ENCODE measurements around the gene ADARB2. TPM values are rescaled to one million over a fixed set of nuclear protein-coding genes. Genes with fewer than 3 reads are reported as not detected.

Gene ADARB2
- total and polyA plus RNA-seq, 4 donors, result 0.55 to 0.70 (median 0.59) TPM; not detected in 1

DNA sequence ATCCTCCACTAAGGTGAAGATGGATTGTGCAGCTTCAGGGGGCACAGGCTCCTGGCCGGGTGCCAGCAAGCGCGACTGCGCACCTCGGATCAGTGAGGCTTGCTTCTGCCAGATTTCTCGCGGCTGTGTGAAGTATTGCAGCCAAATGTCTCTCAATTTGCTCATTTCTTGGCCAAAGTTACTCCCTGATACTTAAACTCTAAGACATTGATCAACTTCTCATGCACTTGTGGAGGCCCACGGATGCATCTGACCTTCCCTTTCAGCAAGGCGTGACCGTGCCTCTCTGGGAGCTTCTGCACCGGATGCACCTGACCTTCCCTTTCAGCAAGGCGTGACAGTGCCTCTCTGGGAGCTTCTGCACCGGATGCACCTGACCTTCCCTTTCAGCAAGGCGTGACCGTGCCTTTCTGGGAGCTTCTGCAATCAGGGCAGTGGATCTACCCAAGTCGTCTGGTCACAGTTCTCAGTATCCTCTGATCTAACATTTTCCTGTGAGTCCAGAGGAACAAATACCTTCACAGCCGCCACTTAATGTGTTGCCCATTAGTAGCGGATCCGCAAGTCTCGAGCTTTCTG, 248.3 kb downstream of the ADARB2 start:
- Histone ChIP-seq H3K9me3 (ENCODE audit: control insufficient read depth in 4 of 4, low read length in 3 of 4) (no peaks in the 10 kb centered on the region), H3K27ac (ENCODE audit: low read depth in 1 of 2, low read length in 2 of 2) (no peak overlapping the region), H3K4me1 (ENCODE audit: control insufficient read depth in 4 of 4, insufficient read depth in 4 of 4, low read length in 3 of 4) (no peaks in the 10 kb centered on the region), H3K9ac (ENCODE audit: low read depth in 1 of 2, low read length in 2 of 2) (no peak overlapping the region), H3K27me3 (ENCODE audit: control insufficient read depth in 4 of 4, insufficient read depth in 4 of 4, low read length in 3 of 4) (peaks cover 0 to 9% (median 0%) of the 10 kb centered on the region in 4 donors), H3K4me3 (ENCODE audit: low read depth in 1 of 3, low read length in 3 of 3) (no peak overlapping the region), H3K36me3 (ENCODE audit: control insufficient read depth in 4 of 4, insufficient read depth in 3 of 4, low read depth in 1 of 4, low read length in 3 of 4) (no peaks in the 10 kb centered on the region)
- DNase-seq (ENCODE audit: low spot score), result no peak
- TF ChIP-seq JUND (IDR thresholded peaks at IDR 0.05) (no peak), TAF1 (conservative IDR thresholded peaks at IDR 0.05) (no peak), HNF4G (IDR thresholded peaks at IDR 0.05) (no peak)
- TF ChIP-seq, protein P1, sequence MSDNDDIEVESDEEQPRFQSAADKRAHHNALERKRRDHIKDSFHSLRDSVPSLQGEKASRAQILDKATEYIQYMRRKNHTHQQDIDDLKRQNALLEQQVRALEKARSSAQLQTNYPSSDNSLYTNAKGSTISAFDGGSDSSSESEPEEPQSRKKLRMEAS (IDR thresholded peaks at IDR 0.05), result no peak
- 79% methylated on average over 20 of the region's 20 CpGs for WGBS

DNA sequence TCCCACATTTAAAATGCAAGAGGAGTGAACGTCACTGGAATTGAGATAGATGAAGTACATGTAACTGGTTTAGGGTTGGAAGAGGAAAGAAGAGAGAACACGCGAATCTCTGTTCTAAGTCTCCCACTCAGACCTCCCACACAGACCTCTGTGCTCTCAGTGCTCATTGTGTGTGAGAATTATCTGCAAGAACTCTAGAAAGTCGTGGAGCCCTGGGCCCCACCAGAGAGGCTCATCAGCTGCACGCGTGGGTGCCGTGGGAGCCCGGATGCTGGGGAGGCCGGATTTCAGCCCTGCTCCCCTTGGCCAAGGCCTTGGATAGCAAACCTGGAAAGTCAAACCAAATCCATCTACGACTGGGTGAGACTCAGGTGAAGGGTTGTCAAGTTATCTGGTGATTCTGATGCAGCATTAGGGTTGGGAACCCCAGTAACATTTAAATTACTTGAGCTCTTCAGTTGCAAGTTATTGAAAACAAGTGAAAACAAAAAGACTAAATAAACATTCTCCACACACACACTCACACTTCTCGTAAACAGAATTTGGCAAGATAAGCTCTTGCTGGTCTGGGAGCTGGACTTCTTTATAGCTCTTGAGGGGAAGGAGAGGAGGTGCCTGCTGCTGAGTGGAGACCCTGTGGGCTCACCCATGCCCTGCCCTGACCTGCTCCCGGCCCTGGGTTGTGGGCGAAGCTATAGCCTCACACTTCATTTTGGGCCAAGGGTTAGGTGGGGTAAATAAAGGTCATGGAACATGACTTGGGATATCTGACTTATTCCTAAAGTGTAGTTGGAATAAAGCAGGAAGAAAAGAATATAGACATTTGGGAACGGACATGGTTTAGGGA, 250.3 kb downstream of the ADARB2 start:
- Histone ChIP-seq H3K36me3 (ENCODE audit: control insufficient read depth in 4 of 4, insufficient read depth in 3 of 4, low read depth in 1 of 4, low read length in 3 of 4) (no peaks in the 10 kb centered on the region), H3K9ac (ENCODE audit: low read depth in 1 of 2, low read length in 2 of 2) (no peak overlapping the region), H3K27ac (ENCODE audit: low read depth in 1 of 2, low read length in 2 of 2) (no peak overlapping the region), H3K27me3 (ENCODE audit: control insufficient read depth in 4 of 4, insufficient read depth in 4 of 4, low read length in 3 of 4) (peaks cover 0 to 7% (median 0%) of the 10 kb centered on the region in 4 donors), H3K4me3 (ENCODE audit: low read depth in 1 of 3, low read length in 3 of 3) (no peak overlapping the region), H3K9me3 (ENCODE audit: control insufficient read depth in 4 of 4, low read length in 3 of 4) (no peaks in the 10 kb centered on the region), H3K4me1 (ENCODE audit: control insufficient read depth in 4 of 4, insufficient read depth in 4 of 4, low read length in 3 of 4) (no peaks in the 10 kb centered on the region)
- WGBS, result 79% methylated on average over 14 of the region's 14 CpGs
- TF ChIP-seq SP1 (IDR thresholded peaks at IDR 0.05) (no peak), NR2F2 (IDR thresholded peaks at IDR 0.05) (no peak), RAD21 (IDR thresholded peaks at IDR 0.05) (no peak), GABPA (IDR thresholded peaks at IDR 0.05 in 1 of 2, conservative IDR thresholded peaks at IDR 0.05 in 1 of 2) (no peak), EGR1 (IDR thresholded peaks at IDR 0.05; ENCODE audit: low read depth in 2 of 2) (no peak), RXRA (IDR thresholded peaks at IDR 0.05) (no peak), FOXA2 (IDR thresholded peaks at IDR 0.05) (no peak), JUND (IDR thresholded peaks at IDR 0.05) (no peak), TAF1 (conservative IDR thresholded peaks at IDR 0.05) (no peak), YY1 (IDR thresholded peaks at IDR 0.05) (no peak), FOXA1 (IDR thresholded peaks at IDR 0.05) (no peak), HNF4A (conservative IDR thresholded peaks at IDR 0.05) (no peak), HNF4G (IDR thresholded peaks at IDR 0.05) (no peak)
- TF ChIP-seq, protein P2, sequence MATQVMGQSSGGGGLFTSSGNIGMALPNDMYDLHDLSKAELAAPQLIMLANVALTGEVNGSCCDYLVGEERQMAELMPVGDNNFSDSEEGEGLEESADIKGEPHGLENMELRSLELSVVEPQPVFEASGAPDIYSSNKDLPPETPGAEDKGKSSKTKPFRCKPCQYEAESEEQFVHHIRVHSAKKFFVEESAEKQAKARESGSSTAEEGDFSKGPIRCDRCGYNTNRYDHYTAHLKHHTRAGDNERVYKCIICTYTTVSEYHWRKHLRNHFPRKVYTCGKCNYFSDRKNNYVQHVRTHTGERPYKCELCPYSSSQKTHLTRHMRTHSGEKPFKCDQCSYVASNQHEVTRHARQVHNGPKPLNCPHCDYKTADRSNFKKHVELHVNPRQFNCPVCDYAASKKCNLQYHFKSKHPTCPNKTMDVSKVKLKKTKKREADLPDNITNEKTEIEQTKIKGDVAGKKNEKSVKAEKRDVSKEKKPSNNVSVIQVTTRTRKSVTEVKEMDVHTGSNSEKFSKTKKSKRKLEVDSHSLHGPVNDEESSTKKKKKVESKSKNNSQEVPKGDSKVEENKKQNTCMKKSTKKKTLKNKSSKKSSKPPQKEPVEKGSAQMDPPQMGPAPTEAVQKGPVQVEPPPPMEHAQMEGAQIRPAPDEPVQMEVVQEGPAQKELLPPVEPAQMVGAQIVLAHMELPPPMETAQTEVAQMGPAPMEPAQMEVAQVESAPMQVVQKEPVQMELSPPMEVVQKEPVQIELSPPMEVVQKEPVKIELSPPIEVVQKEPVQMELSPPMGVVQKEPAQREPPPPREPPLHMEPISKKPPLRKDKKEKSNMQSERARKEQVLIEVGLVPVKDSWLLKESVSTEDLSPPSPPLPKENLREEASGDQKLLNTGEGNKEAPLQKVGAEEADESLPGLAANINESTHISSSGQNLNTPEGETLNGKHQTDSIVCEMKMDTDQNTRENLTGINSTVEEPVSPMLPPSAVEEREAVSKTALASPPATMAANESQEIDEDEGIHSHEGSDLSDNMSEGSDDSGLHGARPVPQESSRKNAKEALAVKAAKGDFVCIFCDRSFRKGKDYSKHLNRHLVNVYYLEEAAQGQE (IDR thresholded peaks at IDR 0.05), result no peak
- TF ChIP-seq, protein P3, sequence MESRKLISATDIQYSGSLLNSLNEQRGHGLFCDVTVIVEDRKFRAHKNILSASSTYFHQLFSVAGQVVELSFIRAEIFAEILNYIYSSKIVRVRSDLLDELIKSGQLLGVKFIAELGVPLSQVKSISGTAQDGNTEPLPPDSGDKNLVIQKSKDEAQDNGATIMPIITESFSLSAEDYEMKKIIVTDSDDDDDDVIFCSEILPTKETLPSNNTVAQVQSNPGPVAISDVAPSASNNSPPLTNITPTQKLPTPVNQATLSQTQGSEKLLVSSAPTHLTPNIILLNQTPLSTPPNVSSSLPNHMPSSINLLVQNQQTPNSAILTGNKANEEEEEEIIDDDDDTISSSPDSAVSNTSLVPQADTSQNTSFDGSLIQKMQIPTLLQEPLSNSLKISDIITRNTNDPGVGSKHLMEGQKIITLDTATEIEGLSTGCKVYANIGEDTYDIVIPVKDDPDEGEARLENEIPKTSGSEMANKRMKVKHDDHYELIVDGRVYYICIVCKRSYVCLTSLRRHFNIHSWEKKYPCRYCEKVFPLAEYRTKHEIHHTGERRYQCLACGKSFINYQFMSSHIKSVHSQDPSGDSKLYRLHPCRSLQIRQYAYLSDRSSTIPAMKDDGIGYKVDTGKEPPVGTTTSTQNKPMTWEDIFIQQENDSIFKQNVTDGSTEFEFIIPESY (IDR thresholded peaks at IDR 0.05), result no peak
- TF ChIP-seq, protein P1 (IDR thresholded peaks at IDR 0.05), result no peak
- TF ChIP-seq, protein P4, sequence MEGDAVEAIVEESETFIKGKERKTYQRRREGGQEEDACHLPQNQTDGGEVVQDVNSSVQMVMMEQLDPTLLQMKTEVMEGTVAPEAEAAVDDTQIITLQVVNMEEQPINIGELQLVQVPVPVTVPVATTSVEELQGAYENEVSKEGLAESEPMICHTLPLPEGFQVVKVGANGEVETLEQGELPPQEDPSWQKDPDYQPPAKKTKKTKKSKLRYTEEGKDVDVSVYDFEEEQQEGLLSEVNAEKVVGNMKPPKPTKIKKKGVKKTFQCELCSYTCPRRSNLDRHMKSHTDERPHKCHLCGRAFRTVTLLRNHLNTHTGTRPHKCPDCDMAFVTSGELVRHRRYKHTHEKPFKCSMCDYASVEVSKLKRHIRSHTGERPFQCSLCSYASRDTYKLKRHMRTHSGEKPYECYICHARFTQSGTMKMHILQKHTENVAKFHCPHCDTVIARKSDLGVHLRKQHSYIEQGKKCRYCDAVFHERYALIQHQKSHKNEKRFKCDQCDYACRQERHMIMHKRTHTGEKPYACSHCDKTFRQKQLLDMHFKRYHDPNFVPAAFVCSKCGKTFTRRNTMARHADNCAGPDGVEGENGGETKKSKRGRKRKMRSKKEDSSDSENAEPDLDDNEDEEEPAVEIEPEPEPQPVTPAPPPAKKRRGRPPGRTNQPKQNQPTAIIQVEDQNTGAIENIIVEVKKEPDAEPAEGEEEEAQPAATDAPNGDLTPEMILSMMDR (IDR thresholded peaks at IDR 0.05; ENCODE audit: low read depth, low read length, missing input control), result no peak
- TF ChIP-seq, protein P5, sequence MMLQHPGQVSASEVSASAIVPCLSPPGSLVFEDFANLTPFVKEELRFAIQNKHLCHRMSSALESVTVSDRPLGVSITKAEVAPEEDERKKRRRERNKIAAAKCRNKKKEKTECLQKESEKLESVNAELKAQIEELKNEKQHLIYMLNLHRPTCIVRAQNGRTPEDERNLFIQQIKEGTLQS (IDR thresholded peaks at IDR 0.05), result no peak
- no peak for DNase-seq (ENCODE audit: low spot score)
